HG02938 (cell line): ENCODE results near the gene TIA1.
"Not testable (repeated sequence)": the region's sequence is repeated elsewhere in the genome, so short reads cannot be mapped to it uniquely, and the experiment has no call there.

Source experiments
- ATAC-seq: cut with Tn5 transposase; IDR thresholded peaks from one replicate; pipeline ENCODE4 v1.9.1; 2021; ENCODE audit warnings: mild to moderate bottlenecking, moderate library complexity; ENCODE audit not compliant: unreplicated experiment

Gene TIA1

GRCh38 chr2:70223305-70223704 is 25.1 kb downstream of the TIA1 start:
- ATAC-seq = not testable (repeated sequence)

DNA sequence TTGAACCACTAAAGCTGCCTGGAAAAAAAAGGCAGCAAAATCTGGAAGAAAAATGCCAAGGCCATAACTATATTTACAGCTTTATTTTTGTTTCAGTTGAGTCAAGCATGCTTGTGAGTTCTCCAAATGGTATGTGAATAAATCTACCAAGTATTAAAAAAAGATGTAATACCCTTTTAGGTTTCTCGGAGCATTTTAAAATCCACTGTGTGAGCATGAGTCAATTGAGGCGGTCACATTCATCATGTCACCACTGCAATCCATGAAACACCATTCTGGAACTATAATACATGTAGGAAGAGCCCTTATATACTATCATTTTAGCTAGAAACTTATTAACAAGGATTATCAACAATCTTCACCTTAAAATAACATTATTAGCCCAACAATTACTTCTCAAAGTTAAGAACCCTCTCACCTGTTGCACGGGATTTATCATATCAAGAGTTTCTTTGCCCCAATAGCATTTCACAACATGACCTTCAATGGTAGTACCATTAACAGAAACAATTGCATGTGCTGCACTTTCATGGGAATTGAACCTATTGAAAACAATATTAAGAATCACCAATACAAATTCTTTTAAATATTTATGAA is 33.4 kb downstream of the TIA1 start:
- no peak for ATAC-seq

DNA sequence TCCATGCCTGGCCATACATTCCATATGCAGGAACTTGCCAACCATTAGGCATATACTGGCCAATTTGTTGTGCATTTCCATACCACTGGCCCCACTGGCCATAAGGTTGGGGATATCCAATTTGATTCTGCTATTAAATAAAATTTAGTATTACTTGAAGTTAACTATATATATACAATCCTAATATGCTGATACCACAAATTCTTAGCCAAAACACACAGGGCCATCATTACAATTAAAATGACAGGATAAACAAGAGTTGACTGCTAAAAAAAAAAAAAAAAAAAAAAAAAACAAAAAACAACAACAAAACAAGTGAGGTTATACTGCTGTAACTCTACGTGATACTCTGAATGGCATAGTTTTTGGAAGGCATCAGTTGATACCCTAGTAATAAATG is 34.1 kb downstream of the TIA1 start:
- no peak for ATAC-seq

DNA sequence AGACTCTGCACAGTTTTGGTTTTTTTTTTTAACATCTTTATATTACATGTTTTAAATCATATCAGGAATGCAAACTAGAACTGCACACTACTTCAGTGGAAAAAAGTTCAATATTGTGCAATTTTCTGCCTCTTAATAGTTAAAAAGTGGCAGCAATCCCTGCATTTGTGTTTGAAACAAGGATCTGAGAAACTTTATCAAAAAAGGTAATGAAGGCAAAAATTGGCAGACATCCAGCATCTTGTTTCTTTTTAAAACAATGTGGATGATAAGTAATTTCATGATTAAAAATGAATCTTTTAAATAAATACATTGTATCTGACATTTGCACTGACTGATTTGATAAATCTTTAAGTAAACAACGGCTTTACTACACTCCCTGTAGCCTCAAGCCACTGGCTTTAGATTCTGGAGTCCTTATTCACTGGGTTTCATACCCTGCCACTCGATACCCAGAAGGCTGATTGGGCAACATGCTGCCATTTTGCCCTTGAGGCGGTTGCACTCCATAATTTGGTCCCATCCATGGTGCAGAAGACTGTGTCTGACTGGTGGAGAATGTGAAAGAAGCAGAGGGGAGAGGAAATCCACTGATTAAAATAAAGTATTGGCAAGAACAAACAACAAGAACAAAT is 36.0 kb downstream of the TIA1 start:
- no peak for ATAC-seq

GRCh38 chr2:70211595-70211994 is 36.8 kb downstream of the TIA1 start:
- ATAC-seq = no peak

GRCh38 chr2:70204452-70204851 is 44.0 kb downstream of the TIA1 start:
- ATAC-seq = no peak

- no peak for ATAC-seq
Measured at GRCh38 chr2:70203086-70203485, 45.3 kb downstream of the TIA1 start.

DNA sequence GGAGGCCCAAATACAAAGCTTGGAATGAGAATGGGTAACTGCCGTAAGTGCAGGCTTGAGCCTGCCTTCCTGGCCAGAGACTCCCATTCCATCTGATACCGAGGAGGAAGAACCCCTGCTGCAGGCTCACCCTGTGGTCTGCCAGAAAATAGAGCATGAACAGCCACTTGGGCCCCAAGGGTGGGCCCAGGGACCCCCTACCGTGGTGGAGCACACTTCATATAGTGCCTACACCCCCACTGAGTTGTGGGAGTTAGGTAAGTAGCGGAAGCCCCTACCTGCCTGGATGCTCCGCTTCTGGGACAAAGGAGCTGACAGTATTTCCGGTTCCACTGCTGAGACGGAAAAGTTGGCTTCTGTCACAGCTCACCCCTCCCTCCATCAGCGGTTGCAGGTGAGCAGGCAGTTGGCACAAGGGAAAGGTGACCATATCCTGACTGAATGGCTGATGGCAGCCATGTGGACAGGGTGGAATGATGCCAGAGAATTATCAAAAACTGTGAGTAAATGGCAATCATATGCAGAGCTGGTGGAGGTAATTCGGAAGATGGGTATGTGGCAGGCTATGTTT is 46.1 kb downstream of the TIA1 start:
- no peak for ATAC-seq

DNA sequence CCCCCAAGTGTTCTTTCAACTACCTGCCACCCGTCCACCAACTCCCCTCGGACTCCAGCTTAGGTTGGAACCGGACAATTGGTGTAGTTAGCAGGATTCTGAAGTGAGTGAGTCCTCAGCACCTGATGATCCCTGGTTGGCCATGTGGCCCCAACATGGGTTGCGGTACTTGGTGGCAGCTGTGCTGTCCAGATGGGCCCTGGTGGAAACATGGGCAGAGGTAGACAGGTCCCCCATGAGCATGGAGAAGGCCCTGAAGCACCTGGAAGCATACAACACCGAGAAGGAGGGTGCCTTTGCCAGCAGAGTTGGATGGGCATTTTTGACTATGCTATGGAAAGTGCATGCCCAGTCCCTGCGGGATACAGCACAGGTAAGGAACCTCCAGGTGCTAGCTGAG is 46.6 kb downstream of the TIA1 start:
- ATAC-seq = no peak

- no peak for ATAC-seq
Measured at GRCh38 chr2:70201225-70201768, 47.1 kb downstream of the TIA1 start.

DNA sequence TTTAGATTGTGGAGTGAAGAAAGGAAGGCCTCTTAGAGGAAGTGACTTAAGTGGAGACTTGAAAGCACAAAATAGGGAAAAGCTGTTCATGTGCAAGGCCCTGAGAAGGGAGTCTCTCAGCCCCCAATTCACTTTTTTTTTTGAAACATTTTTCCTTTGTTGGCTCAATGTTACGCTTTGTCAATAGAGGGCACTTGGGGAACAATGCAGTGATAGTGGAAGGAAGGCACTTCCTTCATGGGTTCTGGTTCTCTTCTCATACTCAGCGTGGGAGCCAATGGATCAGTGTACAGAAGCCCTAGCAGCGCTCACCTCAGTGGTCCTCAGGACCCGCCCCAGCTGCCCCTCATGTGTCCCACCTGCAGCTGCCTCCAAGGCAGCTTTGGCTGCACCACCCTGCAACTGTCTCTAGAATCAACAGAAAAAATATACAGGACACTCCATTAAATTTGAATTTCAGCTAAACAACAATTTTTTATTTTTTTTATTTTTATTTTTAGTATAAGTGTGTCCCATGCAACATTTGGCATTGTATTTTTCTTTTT is 49.0 kb downstream of the TIA1 start:
- ATAC-seq = no peak

- no peak for ATAC-seq
Measured at GRCh38 chr2:70192516-70192915, 55.9 kb downstream of the TIA1 start.

GRCh38 chr2:70191244-70191735 is 57.1 kb downstream of the TIA1 start:
- ATAC-seq = no peak

GRCh38 chr2:70190418-70191243 is 57.8 kb downstream of the TIA1 start, which contains the start of gene C2orf42:
TSS of gene C2orf42 (minus strand) at chr2:70191019. CDS start at chr2:70181985, 9,034 bp downstream.
- ATAC-seq = peak; percentile 78

- ATAC-seq = no peak
Measured at GRCh38 chr2:70188460-70188859, 60.0 kb downstream of the TIA1 start.

DNA sequence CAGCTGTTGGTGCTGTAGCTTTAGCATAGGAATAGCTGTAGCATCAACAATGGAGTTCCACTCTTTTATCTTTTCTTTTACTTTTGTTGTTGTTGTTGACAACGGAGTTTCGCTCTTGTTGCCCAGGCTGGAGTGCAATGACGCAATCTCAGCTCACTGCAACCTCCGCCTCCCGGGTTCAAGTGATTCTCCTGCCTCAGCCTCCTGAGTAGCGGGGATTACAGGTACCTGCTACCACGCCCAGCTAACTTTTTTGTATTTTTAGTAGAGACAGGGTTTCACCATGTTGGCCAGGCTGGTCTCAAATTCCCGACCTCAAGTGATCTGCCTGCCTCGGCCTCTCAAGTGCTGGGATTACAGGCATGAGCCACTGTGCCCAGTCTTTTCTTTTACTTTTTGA is 61.3 kb downstream of the TIA1 start:
- not testable (repeated sequence) for ATAC-seq

DNA sequence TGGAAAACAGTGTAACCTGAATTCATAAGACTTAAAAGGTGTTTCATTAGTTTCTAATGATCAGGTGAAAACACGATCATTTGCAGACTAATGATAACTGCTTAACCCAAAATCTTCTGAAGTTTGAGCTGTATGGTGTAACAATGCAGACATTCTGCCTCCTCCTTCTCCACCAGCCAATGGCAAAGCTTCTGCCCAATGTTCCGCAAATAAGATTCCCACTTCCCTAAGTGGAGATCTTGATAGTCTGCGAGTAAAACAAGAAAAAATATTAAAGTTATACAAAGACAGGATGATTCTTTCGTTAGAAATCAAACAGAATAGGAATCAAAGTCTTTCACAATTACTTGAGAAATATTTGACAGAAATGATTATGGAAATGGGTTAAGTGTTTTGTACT is 65.7 kb downstream of the TIA1 start:
- ATAC-seq = no peak

GRCh38 chr2:70181363-70181956 is 67.0 kb downstream of the TIA1 start:
- ATAC-seq = no peak

GRCh38 chr2:70173520-70173919 is 74.9 kb downstream of the TIA1 start:
- no peak for ATAC-seq

- ATAC-seq = not testable (repeated sequence)
Measured at GRCh38 chr2:70169654-70170245, 78.7 kb downstream of the TIA1 start.
